HL-60 (cell line): ENCODE measurements around the gene THAP6.

ENCODE experiments used
- GABPA ChIP-seq: IDR thresholded peaks from 2 replicates; pipeline ENCODE4 v1.6.1; 2012; ENCODE audit warnings: low read depth
- POLR2AphosphoS5 ChIP-seq: IDR thresholded peaks from 2 replicates; pipeline ENCODE4 v1.6.1; 2012; ENCODE audit warnings: low read depth
- TF ChIP-seq, protein P1 (sequence below): IDR thresholded peaks from one replicate; pipeline ENCODE4 v1.5.1; 2011; ENCODE audit warnings: low read length, control low read depth, inconsistent platforms; ENCODE audit not compliant: insufficient read depth
- TF ChIP-seq, protein P2 (sequence below): IDR thresholded peaks from 2 replicates; pipeline ENCODE4 v1.6.1; 2012; ENCODE audit warnings: low read depth; ENCODE audit not compliant: insufficient replicate concordance

DNA sequence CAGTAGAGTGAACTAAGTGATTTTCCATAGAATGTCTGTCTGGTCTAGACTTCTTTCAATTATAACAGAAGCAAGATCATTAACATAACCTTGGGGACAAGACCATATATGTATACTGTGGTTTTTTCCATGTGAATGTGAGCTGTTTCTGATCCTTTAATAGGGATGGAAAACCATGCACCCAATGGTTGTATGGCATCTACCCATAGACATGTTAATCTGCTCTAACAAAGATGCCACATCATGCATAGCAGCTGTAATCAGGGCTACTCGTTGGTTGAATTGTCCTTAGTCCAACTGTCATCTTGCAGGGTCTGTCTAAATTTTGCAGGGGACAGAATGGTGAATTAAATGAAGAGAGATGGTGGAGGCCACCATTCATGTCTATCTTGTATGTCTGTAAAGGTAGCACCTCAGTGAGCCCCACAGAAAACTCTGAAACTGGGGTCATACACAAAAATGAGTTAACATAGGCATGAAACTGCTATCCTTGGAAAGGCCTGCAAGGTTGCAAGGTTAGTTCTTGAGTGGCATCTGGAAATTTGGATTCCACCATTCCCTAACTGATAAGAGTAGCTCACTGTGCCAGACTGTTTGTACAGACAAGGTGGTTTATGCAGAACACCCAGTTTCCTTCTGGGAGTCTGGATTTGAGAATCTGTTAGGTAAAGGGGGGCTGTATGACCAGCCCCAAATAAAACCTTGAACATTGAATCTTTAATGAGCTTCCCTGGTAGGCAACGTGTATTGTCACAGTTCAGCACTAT, 16.5 kb downstream of the THAP6 start:
- TF ChIP-seq, protein P1, sequence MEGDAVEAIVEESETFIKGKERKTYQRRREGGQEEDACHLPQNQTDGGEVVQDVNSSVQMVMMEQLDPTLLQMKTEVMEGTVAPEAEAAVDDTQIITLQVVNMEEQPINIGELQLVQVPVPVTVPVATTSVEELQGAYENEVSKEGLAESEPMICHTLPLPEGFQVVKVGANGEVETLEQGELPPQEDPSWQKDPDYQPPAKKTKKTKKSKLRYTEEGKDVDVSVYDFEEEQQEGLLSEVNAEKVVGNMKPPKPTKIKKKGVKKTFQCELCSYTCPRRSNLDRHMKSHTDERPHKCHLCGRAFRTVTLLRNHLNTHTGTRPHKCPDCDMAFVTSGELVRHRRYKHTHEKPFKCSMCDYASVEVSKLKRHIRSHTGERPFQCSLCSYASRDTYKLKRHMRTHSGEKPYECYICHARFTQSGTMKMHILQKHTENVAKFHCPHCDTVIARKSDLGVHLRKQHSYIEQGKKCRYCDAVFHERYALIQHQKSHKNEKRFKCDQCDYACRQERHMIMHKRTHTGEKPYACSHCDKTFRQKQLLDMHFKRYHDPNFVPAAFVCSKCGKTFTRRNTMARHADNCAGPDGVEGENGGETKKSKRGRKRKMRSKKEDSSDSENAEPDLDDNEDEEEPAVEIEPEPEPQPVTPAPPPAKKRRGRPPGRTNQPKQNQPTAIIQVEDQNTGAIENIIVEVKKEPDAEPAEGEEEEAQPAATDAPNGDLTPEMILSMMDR: no peak
- no peak for TF ChIP-seq GABPA
- no peak for TF ChIP-seq POLR2AphosphoS5
- TF ChIP-seq, protein P2, sequence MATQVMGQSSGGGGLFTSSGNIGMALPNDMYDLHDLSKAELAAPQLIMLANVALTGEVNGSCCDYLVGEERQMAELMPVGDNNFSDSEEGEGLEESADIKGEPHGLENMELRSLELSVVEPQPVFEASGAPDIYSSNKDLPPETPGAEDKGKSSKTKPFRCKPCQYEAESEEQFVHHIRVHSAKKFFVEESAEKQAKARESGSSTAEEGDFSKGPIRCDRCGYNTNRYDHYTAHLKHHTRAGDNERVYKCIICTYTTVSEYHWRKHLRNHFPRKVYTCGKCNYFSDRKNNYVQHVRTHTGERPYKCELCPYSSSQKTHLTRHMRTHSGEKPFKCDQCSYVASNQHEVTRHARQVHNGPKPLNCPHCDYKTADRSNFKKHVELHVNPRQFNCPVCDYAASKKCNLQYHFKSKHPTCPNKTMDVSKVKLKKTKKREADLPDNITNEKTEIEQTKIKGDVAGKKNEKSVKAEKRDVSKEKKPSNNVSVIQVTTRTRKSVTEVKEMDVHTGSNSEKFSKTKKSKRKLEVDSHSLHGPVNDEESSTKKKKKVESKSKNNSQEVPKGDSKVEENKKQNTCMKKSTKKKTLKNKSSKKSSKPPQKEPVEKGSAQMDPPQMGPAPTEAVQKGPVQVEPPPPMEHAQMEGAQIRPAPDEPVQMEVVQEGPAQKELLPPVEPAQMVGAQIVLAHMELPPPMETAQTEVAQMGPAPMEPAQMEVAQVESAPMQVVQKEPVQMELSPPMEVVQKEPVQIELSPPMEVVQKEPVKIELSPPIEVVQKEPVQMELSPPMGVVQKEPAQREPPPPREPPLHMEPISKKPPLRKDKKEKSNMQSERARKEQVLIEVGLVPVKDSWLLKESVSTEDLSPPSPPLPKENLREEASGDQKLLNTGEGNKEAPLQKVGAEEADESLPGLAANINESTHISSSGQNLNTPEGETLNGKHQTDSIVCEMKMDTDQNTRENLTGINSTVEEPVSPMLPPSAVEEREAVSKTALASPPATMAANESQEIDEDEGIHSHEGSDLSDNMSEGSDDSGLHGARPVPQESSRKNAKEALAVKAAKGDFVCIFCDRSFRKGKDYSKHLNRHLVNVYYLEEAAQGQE: no peak
